ENCODE data around the gene PWWP2B. TPM values are rescaled to one million over a fixed set of nuclear protein-coding genes. Genes with fewer than 3 reads are reported as not detected.

PWWP2B gene
- total and polyA plus RNA-seq, 2 of the 13 experiments (the other 11 are each of a cell fraction or from before 2014, with no cell fraction given) = 2.3 to 4.7 TPM

DNA sequence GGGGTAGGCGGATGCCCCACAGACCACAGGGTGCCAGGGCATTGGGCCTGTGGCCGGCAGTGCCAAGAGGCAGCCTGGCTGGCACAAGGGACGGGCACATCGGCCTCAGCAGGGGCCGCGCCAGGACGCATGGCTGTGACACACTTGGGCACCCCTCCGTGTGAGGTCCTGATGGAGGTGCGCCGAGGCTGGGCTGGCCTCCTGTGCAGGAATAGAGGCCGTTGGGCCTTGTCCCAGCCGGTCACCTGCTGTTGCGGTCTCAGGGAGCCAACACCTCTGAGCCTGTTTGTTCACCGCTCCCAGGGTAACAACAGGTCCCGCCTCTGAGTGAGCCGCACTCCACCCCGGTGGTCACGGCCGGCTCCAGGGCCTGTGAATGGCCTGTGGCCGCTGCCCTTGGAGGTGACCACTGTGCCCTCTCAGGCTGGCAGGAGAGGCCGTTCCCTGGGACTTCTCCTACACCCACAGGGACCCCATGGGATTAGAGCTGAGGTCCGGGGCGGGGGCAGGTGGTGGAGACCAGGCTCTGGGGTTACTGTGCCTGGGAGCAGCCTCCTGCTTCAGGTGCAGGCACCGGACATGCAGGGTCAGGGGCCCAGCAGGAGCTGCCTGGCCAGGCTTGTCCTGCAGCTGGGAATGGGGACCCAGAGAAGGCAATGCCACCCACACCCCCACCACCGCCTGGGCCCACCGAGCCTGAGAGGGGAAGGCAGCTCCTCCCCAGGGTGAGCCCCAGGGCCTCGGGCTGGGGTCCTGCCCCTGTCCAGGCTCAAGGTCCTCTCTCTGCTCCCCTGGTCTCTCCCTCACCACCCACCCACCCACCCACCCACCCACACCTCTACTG, 12.0 kb downstream of the PWWP2B start (continued):
- TF ChIP-seq ZBTB33 (CRISPR knock-in tag; IDR thresholded peaks at IDR 0.05) (peak; percentile 75), SIX1 (CRISPR knock-in tag; IDR thresholded peaks at IDR 0.05; ENCODE audit: borderline replicate concordance) (no peak)

GRCh38 chr10:132409667-132410028, 12.6 kb downstream of the PWWP2B start:
- H4K20me1 ChIP-seq (ENCODE audit: insufficient read depth, low read length) = no peaks in the 10 kb centered on the region
- H3K79me2 ChIP-seq (ENCODE audit: insufficient read depth, low read length) = no peaks in the 10 kb centered on the region
- TF ChIP-seq ZNF33B (CRISPR knock-in tag; IDR thresholded peaks at IDR 0.05) = no peak
- no peak for TF ChIP-seq ESRRA (CRISPR knock-in tag; IDR thresholded peaks at IDR 0.05; ENCODE audit: low read depth)
- TF ChIP-seq KAT7 (CRISPR knock-in tag; IDR thresholded peaks at IDR 0.05; ENCODE audit: borderline replicate concordance) = no peak
- peak; percentile 37; the same call in 1 of the 2 replicates for TF ChIP-seq ZMYM3 (CRISPR knock-in tag; IDR thresholded peaks at IDR 0.05)
- no peak for TF ChIP-seq ZNF496 (CRISPR knock-in tag; IDR thresholded peaks at IDR 0.05; ENCODE audit: insufficient replicate concordance)
- TF ChIP-seq ZNF724P (CRISPR knock-in tag; IDR thresholded peaks at IDR 0.05; ENCODE audit: borderline replicate concordance) = no peak
- TF ChIP-seq ZFP36 (IDR thresholded peaks at IDR 0.05; ENCODE audit: borderline replicate concordance, low read depth, low read length, partially characterized antibody) = peak; percentile 79
- TF ChIP-seq SMYD3 (CRISPR knock-in tag; IDR thresholded peaks at IDR 0.05) = no peak
- CTCF ChIA-PET (ENCODE audit: low intra/inter-chr PET ratio, low total read pairs) = no interaction called here
- no peak overlapping the region for H3K27ac ChIP-seq (ENCODE audit: extremely low read length, insufficient read depth, low read length)
- H3K4me3 ChIP-seq (replicated peaks in 1 of 3; ENCODE audit: insufficient read depth in 1 of 3, low read depth in 2 of 3, low read length in 3 of 3) = no peak overlapping the region
- no peak overlapping the region for H2AFZ ChIP-seq (ENCODE audit: low read length)
- intact Hi-C loops (cut with micrococcal nuclease; ENCODE audit: unreplicated experiment) (no loop called here), in situ Hi-C loops (cut with HindIII; ENCODE audit: extremely low pct_ligation_motif_present, low pct_unique_long_range_greater_than_20kb) (no loop called here)
- no TSS peak for BruUV-seq (replicated peaks)
- 95% methylated on average over 4 of the region's 4 CpGs for WGBS (ENCODE audit: low lambda C conversion rate)
- peaks cover 46% of the 10 kb centered on the region for H3K4me1 ChIP-seq (ENCODE audit: insufficient read depth, low read length)
- ATAC-seq (no peak), FAIRE-seq (no peak), DNase-seq (ENCODE audit: low spot score) (no peak)
- POLR2A ChIA-PET = no interaction called here
- no peak overlapping the region for H3K9ac ChIP-seq (ENCODE audit: insufficient read depth, low read depth, low read length)
- no peak overlapping the region for H3K4me2 ChIP-seq (ENCODE audit: low read depth, low read length)
- H3K36me3 ChIP-seq (replicated peaks in 1 of 2; ENCODE audit: control insufficient read depth in 1 of 2, insufficient read depth in 2 of 2, low read length in 2 of 2) = no peaks in the 10 kb centered on the region
- no peaks in the 10 kb centered on the region for H3K9me3 ChIP-seq (ENCODE audit: low read length)
- H3K27me3 ChIP-seq (ENCODE audit: control insufficient read depth in 1 of 2, insufficient read depth in 2 of 2, low read length in 2 of 2) = no peaks in the 10 kb centered on the region; a peak in 1 of 5 replicates
